GM23338 (cell line): ENCODE data around the gene RPS6KA5. TPM values are rescaled to one million over a fixed set of nuclear protein-coding genes. Genes with fewer than 3 reads are reported as not detected.
"Not testable (repeated sequence)": the region's sequence is repeated elsewhere in the genome, so short reads cannot be mapped to it uniquely, and the experiment has no call there.

Experiments used
- ATAC-seq: fragments of 200-7000 bp; cut with Tn5 transposase; 3 replicates; pipeline ENCODE4 v1.9.1; 2020
- DNase-seq: peaks from one replicate; pipeline ENCODE4 v3.0.0-alpha.2; 2015; ENCODE audit warnings: low spot score
- H2AFZ ChIP-seq: fragments of 200-600 bp; sonication (generic); 2 replicates; pipeline ENCODE4 v1.8.0; 2016; ENCODE audit warnings: antibody characterized with exemption, mild to moderate bottlenecking, moderate library complexity
- H3F3A ChIP-seq: fragments of 200-600 bp; sonication (generic); replicated peaks from 2 replicates; pipeline ENCODE4 v1.8.0; 2017; ENCODE audit warnings: antibody characterized with exemption, mixed run types, low read depth
- H3K27ac ChIP-seq: fragments of 200-600 bp; sonication (generic); 2 replicates; pipeline ENCODE4 v1.6.1; 2016; ENCODE audit warnings: low read depth
- H3K27me3 ChIP-seq: fragments of 200-600 bp; sonication (generic); 2 replicates; pipeline ENCODE4 v1.8.0; 2016; ENCODE audit warnings: mild to moderate bottlenecking, mixed run types, moderate library complexity; ENCODE audit not compliant: insufficient read depth
- H3K36me3 ChIP-seq: fragments of 200-600 bp; sonication (generic); 2 replicates; pipeline ENCODE4 v1.8.0; 2016; ENCODE audit warnings: mild to moderate bottlenecking; ENCODE audit not compliant: insufficient read depth
- H3K4me1 ChIP-seq: fragments of 200-600 bp; sonication (generic); 2 replicates; pipeline ENCODE4 v1.8.0; 2016; ENCODE audit warnings: mild to moderate bottlenecking, moderate library complexity; ENCODE audit not compliant: insufficient read depth
- H3K4me2 ChIP-seq: fragments of 200-600 bp; sonication (generic); 2 replicates; pipeline ENCODE4 v1.7.1; 2017; ENCODE audit warnings: mixed run types
- H3K4me3 ChIP-seq: fragments of 200-600 bp; sonication (generic); 2 replicates; pipeline ENCODE4 v1.6.1; 2016; ENCODE audit warnings: mixed run types
- H3K79me2 ChIP-seq: fragments of 200-600 bp; sonication (generic); replicated peaks from 2 replicates; pipeline ENCODE4 v1.8.0; 2017; ENCODE audit warnings: mild to moderate bottlenecking; ENCODE audit not compliant: insufficient read depth
- H3K9me2 ChIP-seq: fragments of 200-600 bp; sonication (generic); 2 replicates; pipeline ENCODE4 v1.8.0; 2017; ENCODE audit not compliant: insufficient read depth
- H4K20me1 ChIP-seq: fragments of 200-600 bp; sonication (generic); replicated peaks from 2 replicates; pipeline ENCODE4 v1.8.0; 2017; ENCODE audit warnings: mild to moderate bottlenecking; ENCODE audit not compliant: insufficient read depth
- H3K27ac Mint-ChIP-seq: 2 replicates; pipeline ENCODE4 v1.8.0; 2020; ENCODE audit warnings: inconsistent platforms, mild to moderate bottlenecking, moderate library complexity, mixed read lengths
- H3K27me3 Mint-ChIP-seq: 3 replicates; pipeline ENCODE4 v1.8.0; 2022; ENCODE audit warnings: low read depth, mild to moderate bottlenecking, moderate library complexity, mixed read lengths, inconsistent platforms; ENCODE audit not compliant: insufficient read depth, poor library complexity
- H3K36me3 Mint-ChIP-seq: 3 replicates; pipeline ENCODE4 v1.8.0; 2021; ENCODE audit warnings: low read depth, mild to moderate bottlenecking, inconsistent platforms, moderate library complexity, mixed read lengths
- H3K4me1 Mint-ChIP-seq: 3 replicates; pipeline ENCODE4 v1.8.0; 2020; ENCODE audit warnings: mild to moderate bottlenecking, inconsistent platforms, mixed read lengths
- H3K4me3 Mint-ChIP-seq: 3 replicates; pipeline ENCODE4 v1.8.0; 2021; ENCODE audit warnings: moderate library complexity, mild to moderate bottlenecking, inconsistent platforms, mixed read lengths
- H3K9me3 Mint-ChIP-seq: 3 replicates; pipeline ENCODE4 v1.8.0; 2020; ENCODE audit warnings: moderate library complexity, mild to moderate bottlenecking, inconsistent platforms, mixed read lengths
- CREB1 ChIP-seq: fragments of 250-450 bp; sonication (Bioruptor Pico); IDR thresholded peaks from 2 replicates; pipeline ENCODE4 v1.5.0; 2020; ENCODE audit warnings: low read depth, mild to moderate bottlenecking, moderate library complexity
- EZH2 ChIP-seq: fragments of 200-600 bp; sonication (generic); IDR thresholded peaks from one replicate; pipeline ENCODE4 v1.8.0; 2017; ENCODE audit warnings: antibody characterized with exemption, mild to moderate bottlenecking, low read depth; ENCODE audit not compliant: unreplicated experiment
- JUNB ChIP-seq: IDR thresholded peaks from one replicate; pipeline ENCODE4 v1.6.1; 2016; ENCODE audit warnings: antibody characterized with exemption; ENCODE audit not compliant: unreplicated experiment
- NANOG ChIP-seq: IDR thresholded peaks from 2 replicates; pipeline ENCODE4 v1.6.1; 2016; ENCODE audit warnings: antibody characterized with exemption, borderline replicate concordance
- POLR2AphosphoS5 ChIP-seq: IDR thresholded peaks from 2 replicates; pipeline ENCODE4 v1.6.1; 2016; ENCODE audit warnings: antibody characterized with exemption, low read depth
- STAT1 ChIP-seq: IDR thresholded peaks from one replicate; pipeline ENCODE4 v1.6.1; 2016; ENCODE audit warnings: antibody characterized with exemption; ENCODE audit not compliant: unreplicated experiment
- ZNF114 ChIP-seq: fragments of 250-450 bp; sonication (Bioruptor Pico); IDR thresholded peaks from 2 replicates; pipeline ENCODE4 v1.5.0; 2020; ENCODE audit warnings: mild to moderate bottlenecking, moderate library complexity
- ZNF331 ChIP-seq: fragments of 250-450 bp; sonication (Bioruptor Pico); IDR thresholded peaks from 2 replicates; pipeline ENCODE4 v1.5.0; 2020; ENCODE audit warnings: low read depth, mild to moderate bottlenecking, moderate library complexity
- polyA plus RNA-seq: library from polyadenylated mRNA; unstranded; fragments of >200 nt; fragmentation: Nextera tagmentation; extraction: Ambion mirVana; gene quantifications from 2 replicates; pipeline ENCODE4 v1.2.1, GENCODE V29; 2016
- total RNA-seq: library from RNA; depleted of rRNA; stranded (reverse); fragments of >200 nt; shearing (Covaris generic); gene quantifications from 2 replicates; pipeline ENCODE4 v1.2.3, GENCODE V29; 2014
- TF ChIP-seq, protein P1 (sequence below): fragments of 250-450 bp; sonication (Bioruptor Pico); IDR thresholded peaks from 2 replicates; pipeline ENCODE4 v1.5.0; 2020; ENCODE audit warnings: mild to moderate bottlenecking, moderate library complexity
- TF ChIP-seq, protein P2 (sequence below), 2 experiments: fragments of 200-600 bp in 1 of 2; sonication (generic) in 1 of 2; conservative IDR thresholded peaks; 2 replicates each; pipeline versions ENCODE4 v1.5.1 to v1.6.1; 2016 to 2017; ENCODE audit warnings: antibody characterized with exemption in 2 of 2, low read depth in 2 of 2, mild to moderate bottlenecking in 2 of 2, moderate library complexity in 1 of 2
- TF ChIP-seq, protein P3 (sequence below): IDR thresholded peaks from one replicate; pipeline ENCODE4 v1.6.1; 2018; ENCODE audit warnings: antibody characterized with exemption; ENCODE audit not compliant: unreplicated experiment

RPS6KA5 gene
- total and polyA plus RNA-seq, 2 experiments from 2014 or later = 2.1 to 2.4 TPM

DNA sequence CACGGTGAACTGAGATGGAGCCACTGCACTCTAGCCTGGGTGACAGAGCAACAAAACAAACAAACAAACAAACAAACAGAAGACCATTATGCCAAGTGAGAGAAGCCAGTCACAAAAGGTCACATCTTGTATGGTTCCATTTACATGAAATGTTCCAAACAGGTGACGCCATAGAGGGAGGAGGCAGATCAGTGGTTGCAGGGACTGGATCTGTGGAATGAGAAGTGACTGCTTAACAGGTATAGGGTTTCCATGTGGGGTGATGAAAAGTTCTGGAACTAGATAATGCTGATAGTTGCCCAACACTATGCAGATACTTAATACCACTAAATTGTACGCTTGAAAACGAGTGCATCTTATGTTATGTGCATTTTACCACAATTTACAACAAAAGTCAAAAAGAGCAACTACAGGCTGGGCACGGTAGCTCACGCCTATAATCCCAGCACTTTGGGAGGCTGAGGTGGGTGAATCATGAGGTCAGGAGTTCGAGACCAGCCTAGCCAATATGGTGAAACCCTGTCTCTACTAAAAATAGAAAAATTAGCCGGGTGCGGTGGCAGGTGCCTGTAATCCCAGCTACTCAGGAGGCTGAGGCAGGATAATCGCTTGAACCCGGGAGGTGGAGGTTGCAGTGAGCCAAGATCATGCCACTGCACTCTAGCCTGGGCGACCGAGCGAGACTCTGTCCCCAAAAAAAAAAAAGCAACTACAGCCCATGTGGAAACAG lies 33.5 kb upstream of the RPS6KA5 start:
- ATAC-seq, H2AFZ ChIP-seq: not testable (repeated sequence)

GRCh38 chr14:91092073-91092472 lies 31.6 kb upstream of the RPS6KA5 start:
- Mint-ChIP-seq H3K4me3 (no peak overlapping the region), H3K36me3 (no peaks in the 10 kb centered on the region), H3K27ac (no peak overlapping the region), H3K9me3 (no peaks in the 10 kb centered on the region), H3K27me3 (peaks cover 2% of the 10 kb centered on the region), H3K4me1 (no peaks in the 10 kb centered on the region)
- H3K36me3 ChIP-seq = no peaks in the 10 kb centered on the region
- H3K4me3 ChIP-seq = no peak overlapping the region
- no peaks in the 10 kb centered on the region for H3F3A ChIP-seq
- no peaks in the 10 kb centered on the region for H3K9me2 ChIP-seq
- H3K4me2 ChIP-seq = no peak overlapping the region
- DNase-seq (no peak), ATAC-seq (no peak)
- H2AFZ ChIP-seq = no peak overlapping the region
- H3K27me3 ChIP-seq = no peaks in the 10 kb centered on the region
- H3K79me2 ChIP-seq = no peaks in the 10 kb centered on the region
- no peak overlapping the region for H3K27ac ChIP-seq
- H3K4me1 ChIP-seq = no peaks in the 10 kb centered on the region
- no peaks in the 10 kb centered on the region for H4K20me1 ChIP-seq
- TF ChIP-seq JUNB = no peak
- TF ChIP-seq STAT1 = no peak
- TF ChIP-seq, protein P1, sequence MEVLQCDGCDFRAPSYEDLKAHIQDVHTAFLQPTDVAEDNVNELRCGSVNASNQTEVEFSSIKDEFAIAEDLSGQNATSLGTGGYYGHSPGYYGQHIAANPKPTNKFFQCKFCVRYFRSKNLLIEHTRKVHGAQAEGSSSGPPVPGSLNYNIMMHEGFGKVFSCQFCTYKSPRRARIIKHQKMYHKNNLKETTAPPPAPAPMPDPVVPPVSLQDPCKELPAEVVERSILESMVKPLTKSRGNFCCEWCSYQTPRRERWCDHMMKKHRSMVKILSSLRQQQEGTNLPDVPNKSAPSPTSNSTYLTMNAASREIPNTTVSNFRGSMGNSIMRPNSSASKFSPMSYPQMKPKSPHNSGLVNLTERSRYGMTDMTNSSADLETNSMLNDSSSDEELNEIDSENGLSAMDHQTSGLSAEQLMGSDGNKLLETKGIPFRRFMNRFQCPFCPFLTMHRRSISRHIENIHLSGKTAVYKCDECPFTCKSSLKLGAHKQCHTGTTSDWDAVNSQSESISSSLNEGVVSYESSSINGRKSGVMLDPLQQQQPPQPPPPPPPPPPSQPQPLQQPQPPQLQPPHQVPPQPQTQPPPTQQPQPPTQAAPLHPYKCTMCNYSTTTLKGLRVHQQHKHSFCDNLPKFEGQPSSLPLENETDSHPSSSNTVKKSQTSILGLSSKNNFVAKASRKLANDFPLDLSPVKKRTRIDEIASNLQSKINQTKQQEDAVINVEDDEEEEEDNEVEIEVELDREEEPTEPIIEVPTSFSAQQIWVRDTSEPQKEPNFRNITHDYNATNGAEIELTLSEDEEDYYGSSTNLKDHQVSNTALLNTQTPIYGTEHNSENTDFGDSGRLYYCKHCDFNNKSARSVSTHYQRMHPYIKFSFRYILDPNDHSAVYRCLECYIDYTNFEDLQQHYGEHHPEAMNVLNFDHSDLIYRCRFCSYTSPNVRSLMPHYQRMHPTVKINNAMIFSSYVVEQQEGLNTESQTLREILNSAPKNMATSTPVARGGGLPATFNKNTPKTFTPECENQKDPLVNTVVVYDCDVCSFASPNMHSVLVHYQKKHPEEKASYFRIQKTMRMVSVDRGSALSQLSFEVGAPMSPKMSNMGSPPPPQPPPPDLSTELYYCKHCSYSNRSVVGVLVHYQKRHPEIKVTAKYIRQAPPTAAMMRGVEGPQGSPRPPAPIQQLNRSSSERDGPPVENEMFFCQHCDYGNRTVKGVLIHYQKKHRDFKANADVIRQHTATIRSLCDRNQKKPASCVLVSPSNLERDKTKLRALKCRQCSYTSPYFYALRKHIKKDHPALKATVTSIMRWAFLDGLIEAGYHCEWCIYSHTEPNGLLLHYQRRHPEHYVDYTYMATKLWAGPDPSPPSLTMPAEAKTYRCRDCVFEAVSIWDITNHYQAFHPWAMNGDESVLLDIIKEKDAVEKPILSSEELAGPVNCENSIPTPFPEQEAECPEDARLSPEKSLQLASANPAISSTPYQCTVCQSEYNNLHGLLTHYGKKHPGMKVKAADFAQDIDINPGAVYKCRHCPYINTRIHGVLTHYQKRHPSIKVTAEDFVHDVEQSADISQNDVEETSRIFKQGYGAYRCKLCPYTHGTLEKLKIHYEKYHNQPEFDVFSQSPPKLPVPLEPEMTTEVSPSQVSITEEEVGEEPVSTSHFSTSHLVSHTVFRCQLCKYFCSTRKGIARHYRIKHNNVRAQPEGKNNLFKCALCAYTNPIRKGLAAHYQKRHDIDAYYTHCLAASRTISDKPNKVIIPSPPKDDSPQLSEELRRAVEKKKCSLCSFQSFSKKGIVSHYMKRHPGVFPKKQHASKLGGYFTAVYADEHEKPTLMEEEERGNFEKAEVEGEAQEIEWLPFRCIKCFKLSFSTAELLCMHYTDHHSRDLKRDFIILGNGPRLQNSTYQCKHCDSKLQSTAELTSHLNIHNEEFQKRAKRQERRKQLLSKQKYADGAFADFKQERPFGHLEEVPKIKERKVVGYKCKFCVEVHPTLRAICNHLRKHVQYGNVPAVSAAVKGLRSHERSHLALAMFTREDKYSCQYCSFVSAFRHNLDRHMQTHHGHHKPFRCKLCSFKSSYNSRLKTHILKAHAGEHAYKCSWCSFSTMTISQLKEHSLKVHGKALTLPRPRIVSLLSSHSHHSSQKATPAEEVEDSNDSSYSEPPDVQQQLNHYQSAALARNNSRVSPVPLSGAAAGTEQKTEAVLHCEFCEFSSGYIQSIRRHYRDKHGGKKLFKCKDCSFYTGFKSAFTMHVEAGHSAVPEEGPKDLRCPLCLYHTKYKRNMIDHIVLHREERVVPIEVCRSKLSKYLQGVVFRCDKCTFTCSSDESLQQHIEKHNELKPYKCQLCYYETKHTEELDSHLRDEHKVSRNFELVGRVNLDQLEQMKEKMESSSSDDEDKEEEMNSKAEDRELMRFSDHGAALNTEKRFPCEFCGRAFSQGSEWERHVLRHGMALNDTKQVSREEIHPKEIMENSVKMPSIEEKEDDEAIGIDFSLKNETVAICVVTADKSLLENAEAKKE (CRISPR knock-in tag) = no peak
- TF ChIP-seq CREB1 (CRISPR knock-in tag) = no peak
- TF ChIP-seq, protein P2, sequence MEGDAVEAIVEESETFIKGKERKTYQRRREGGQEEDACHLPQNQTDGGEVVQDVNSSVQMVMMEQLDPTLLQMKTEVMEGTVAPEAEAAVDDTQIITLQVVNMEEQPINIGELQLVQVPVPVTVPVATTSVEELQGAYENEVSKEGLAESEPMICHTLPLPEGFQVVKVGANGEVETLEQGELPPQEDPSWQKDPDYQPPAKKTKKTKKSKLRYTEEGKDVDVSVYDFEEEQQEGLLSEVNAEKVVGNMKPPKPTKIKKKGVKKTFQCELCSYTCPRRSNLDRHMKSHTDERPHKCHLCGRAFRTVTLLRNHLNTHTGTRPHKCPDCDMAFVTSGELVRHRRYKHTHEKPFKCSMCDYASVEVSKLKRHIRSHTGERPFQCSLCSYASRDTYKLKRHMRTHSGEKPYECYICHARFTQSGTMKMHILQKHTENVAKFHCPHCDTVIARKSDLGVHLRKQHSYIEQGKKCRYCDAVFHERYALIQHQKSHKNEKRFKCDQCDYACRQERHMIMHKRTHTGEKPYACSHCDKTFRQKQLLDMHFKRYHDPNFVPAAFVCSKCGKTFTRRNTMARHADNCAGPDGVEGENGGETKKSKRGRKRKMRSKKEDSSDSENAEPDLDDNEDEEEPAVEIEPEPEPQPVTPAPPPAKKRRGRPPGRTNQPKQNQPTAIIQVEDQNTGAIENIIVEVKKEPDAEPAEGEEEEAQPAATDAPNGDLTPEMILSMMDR (conservative IDR thresholded peaks at IDR 0.05; ENCODE audit: low read depth in 2 of 2) = no peak
- TF ChIP-seq NANOG = no peak
- TF ChIP-seq, protein P3, sequence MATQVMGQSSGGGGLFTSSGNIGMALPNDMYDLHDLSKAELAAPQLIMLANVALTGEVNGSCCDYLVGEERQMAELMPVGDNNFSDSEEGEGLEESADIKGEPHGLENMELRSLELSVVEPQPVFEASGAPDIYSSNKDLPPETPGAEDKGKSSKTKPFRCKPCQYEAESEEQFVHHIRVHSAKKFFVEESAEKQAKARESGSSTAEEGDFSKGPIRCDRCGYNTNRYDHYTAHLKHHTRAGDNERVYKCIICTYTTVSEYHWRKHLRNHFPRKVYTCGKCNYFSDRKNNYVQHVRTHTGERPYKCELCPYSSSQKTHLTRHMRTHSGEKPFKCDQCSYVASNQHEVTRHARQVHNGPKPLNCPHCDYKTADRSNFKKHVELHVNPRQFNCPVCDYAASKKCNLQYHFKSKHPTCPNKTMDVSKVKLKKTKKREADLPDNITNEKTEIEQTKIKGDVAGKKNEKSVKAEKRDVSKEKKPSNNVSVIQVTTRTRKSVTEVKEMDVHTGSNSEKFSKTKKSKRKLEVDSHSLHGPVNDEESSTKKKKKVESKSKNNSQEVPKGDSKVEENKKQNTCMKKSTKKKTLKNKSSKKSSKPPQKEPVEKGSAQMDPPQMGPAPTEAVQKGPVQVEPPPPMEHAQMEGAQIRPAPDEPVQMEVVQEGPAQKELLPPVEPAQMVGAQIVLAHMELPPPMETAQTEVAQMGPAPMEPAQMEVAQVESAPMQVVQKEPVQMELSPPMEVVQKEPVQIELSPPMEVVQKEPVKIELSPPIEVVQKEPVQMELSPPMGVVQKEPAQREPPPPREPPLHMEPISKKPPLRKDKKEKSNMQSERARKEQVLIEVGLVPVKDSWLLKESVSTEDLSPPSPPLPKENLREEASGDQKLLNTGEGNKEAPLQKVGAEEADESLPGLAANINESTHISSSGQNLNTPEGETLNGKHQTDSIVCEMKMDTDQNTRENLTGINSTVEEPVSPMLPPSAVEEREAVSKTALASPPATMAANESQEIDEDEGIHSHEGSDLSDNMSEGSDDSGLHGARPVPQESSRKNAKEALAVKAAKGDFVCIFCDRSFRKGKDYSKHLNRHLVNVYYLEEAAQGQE = no peak
- TF ChIP-seq EZH2 = no peak
- no peak for TF ChIP-seq ZNF331 (CRISPR knock-in tag)
- TF ChIP-seq ZNF114 = no peak
- no peak for TF ChIP-seq POLR2AphosphoS5

More for the DNA sequence above, 33.5 kb upstream of the RPS6KA5 start:
- not testable (repeated sequence) for H3K27ac Mint-ChIP-seq, H3K4me1 ChIP-seq, H3K4me3 Mint-ChIP-seq, H3K9me3 Mint-ChIP-seq, H3K36me3 ChIP-seq, H3K27me3 Mint-ChIP-seq, H4K20me1 ChIP-seq, H3K4me2 ChIP-seq, H3K27me3 ChIP-seq, H3F3A ChIP-seq, H3K4me1 Mint-ChIP-seq, H3K27ac ChIP-seq, DNase-seq, H3K36me3 Mint-ChIP-seq, H3K79me2 ChIP-seq, H3K4me3 ChIP-seq, H3K9me2 ChIP-seq
